ENCODE measurements around the gene ARID3A.

- TF ChIP-seq ZNF274 (IDR thresholded peaks at IDR 0.05; ENCODE audit: low read depth, low read length), result no peak
- TF ChIP-seq YY1 (IDR thresholded peaks at IDR 0.05; ENCODE audit: insufficient read depth, insufficient read length), result no peak
Observed at GRCh38 chr19:879711-880438, 46.0 kb upstream of the ARID3A start.
